ENCODE measurements around the gene FOXD4L6.
"Not testable (repeated sequence)": the region's sequence is repeated elsewhere in the genome, so short reads cannot be mapped to it uniquely, and the experiment has no call there.

DNA sequence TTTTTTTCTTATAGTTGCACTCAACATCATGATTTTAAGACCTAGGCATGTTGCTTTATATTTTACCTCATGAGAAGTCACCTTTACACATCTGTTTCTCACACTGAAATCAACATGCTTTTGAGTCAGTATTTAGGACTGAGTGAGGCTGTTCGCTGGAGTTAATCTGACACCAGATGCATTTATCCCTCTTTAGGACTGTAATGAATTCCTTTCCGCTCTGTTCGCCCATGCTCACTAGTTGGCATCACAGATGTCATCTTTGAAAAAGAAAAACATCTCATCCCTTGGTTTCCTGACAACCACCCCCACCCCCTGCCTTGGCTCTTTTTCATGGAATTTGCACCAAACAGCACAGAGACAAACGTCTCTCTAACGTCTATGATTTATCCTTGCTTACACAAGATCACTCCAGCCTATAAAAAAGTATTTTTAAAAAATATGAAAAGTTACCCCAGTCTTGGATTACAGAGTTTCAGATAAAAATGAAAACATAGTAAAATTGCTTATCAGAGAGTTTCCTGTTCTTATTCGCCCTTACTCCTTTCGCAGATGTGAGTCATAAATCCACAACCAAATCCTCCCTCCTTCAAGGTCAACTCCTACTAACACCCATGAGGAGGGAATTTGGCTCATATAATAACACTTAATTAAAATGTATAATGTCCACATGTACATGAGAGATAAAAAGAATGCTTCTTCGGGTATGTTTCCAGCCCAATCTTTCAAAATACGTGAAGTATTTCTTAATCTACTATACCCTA, 34.3 kb downstream of the FOXD4L6 start:
- TF ChIP-seq EZH2 (IDR thresholded peaks at IDR 0.05; ENCODE audit: borderline replicate concordance, low read depth, low read length, severe bottlenecking) = not testable (repeated sequence)
- TF ChIP-seq, protein P1, sequence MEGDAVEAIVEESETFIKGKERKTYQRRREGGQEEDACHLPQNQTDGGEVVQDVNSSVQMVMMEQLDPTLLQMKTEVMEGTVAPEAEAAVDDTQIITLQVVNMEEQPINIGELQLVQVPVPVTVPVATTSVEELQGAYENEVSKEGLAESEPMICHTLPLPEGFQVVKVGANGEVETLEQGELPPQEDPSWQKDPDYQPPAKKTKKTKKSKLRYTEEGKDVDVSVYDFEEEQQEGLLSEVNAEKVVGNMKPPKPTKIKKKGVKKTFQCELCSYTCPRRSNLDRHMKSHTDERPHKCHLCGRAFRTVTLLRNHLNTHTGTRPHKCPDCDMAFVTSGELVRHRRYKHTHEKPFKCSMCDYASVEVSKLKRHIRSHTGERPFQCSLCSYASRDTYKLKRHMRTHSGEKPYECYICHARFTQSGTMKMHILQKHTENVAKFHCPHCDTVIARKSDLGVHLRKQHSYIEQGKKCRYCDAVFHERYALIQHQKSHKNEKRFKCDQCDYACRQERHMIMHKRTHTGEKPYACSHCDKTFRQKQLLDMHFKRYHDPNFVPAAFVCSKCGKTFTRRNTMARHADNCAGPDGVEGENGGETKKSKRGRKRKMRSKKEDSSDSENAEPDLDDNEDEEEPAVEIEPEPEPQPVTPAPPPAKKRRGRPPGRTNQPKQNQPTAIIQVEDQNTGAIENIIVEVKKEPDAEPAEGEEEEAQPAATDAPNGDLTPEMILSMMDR (IDR thresholded peaks at IDR 0.05; ENCODE audit: borderline replicate concordance, extremely low read depth, low read length, poor library complexity, severe bottlenecking) = not testable (repeated sequence)
